ENCODE measurements around the gene FCHSD2. TPM values are rescaled to one million over a fixed set of nuclear protein-coding genes. Genes with fewer than 3 reads are reported as not detected.

The FCHSD2 gene
- total and polyA plus RNA-seq, 2 of the 8 experiments (the other 6 are each of a cell fraction or from before 2014, with no cell fraction given): 4.1 to 7.8 TPM

DNA sequence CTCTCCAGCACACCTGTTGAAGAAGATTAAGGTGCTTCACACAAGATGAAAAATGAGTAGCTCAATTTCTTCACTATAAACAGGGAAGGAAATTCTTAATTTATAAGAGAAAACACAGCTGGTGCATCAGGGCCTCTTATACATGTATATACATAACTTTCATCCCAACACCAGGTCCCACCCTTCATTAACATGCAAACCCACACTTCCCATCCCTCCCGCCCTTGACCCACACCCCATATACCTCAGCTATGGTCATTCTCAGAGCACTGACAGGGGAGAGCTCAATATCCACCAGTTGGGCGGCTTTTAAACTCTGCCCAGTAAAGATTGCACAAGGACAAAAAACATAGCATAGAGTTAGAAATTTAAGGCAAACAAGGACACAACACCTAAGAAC is 242.1 kb downstream of the FCHSD2 start:
- Histone ChIP-seq H3K4me2 (ENCODE audit: insufficient read depth in 1 of 2, low read depth in 2 of 2, low read length in 2 of 2) (no peak overlapping the region), H3K56ac (replicated peaks; ENCODE audit: insufficient read length, low read depth, low read length) (no peak overlapping the region), H2BK120ac (replicated peaks; ENCODE audit: low read depth, low read length) (no peak overlapping the region), H3K4ac (replicated peaks; ENCODE audit: insufficient read length, low read depth, low read length) (no peak overlapping the region), H4K8ac (ENCODE audit: extremely low read depth, insufficient read depth, low read length) (no peak overlapping the region), H3K9me3 (ENCODE audit: insufficient read depth in 2 of 2, low read depth in 1 of 2, low read length in 1 of 2) (no peaks in the 10 kb centered on the region; a peak in 1 of 4 replicates), H2AFZ (ENCODE audit: low read length) (no peak overlapping the region), H3K27ac (ENCODE audit: low read depth, low read length) (no peak overlapping the region), H3K23ac (ENCODE audit: insufficient read length) (no peak overlapping the region), H4K5ac (ENCODE audit: insufficient read length, low read depth, low read length) (no peak overlapping the region), H3K14ac (ENCODE audit: insufficient read length) (no peak overlapping the region), H4K91ac (replicated peaks; ENCODE audit: insufficient read length, low read length) (no peak overlapping the region), H2AK5ac (ENCODE audit: low read depth, low read length) (no peak overlapping the region), H2BK12ac (ENCODE audit: low read depth, low read length) (no peak overlapping the region), H3K4me3 (ENCODE audit: extremely low read depth in 1 of 4, insufficient read depth in 2 of 4, low read depth in 3 of 4, low read length in 4 of 4) (no peak overlapping the region), H3K18ac (ENCODE audit: extremely low read depth, low read length) (no peak overlapping the region), H2BK20ac (ENCODE audit: low read length) (no peak overlapping the region), H2BK5ac (ENCODE audit: low read depth, low read length) (no peak overlapping the region), H3K23me2 (ENCODE audit: low read depth, low read length) (no peaks in the 10 kb centered on the region), H3K27me3 (replicated peaks in 1 of 4; ENCODE audit: control insufficient read depth in 3 of 4, extremely low read depth in 1 of 4, insufficient read depth in 3 of 4, low read length in 3 of 4) (no peaks in the 10 kb centered on the region), H3K79me1 (ENCODE audit: low read depth, low read length) (no peaks in the 10 kb centered on the region), H3K79me2 (ENCODE audit: control insufficient read depth in 1 of 2, insufficient read depth in 2 of 2, low read length in 2 of 2) (no peaks in the 10 kb centered on the region), H3K9ac (replicated peaks in 1 of 4; ENCODE audit: extremely low read depth in 1 of 4, low read depth in 3 of 4, low read length in 3 of 4) (no peak overlapping the region), H3K36me3 (ENCODE audit: control insufficient read depth in 2 of 4, insufficient read depth in 4 of 4, low read length in 3 of 4) (no peaks in the 10 kb centered on the region), H3K4me1 (replicated peaks in 1 of 4; ENCODE audit: control insufficient read depth in 3 of 4, insufficient read depth in 4 of 4, low read length in 3 of 4) (peaks cover 0 to 8% (median 1%) of the 10 kb centered on the region in 4 experiments; a peak in 2 of 7 replicates), H2BK15ac (ENCODE audit: low read length) (no peak overlapping the region), H4K20me1 (replicated peaks in 1 of 2; ENCODE audit: control insufficient read depth in 1 of 2, insufficient read depth in 2 of 2, low read length in 2 of 2) (no peaks in the 10 kb centered on the region)
- WGBS, 2 experiments (ENCODE audit: extremely low coverage in 1 of 2, insufficient coverage in 1 of 2, insufficient read length in 1 of 2, insufficient replicate concordance in 2 of 2, low coverage in 1 of 2, low lambda C conversion rate in 2 of 2, missing lambda C conversion rate in 1 of 2): 80% methylated on average over 2 of the region's 2 CpGs; no CpG with 5 or more reads in 1 of the 2 experiments
- no peak for DNase-seq (ENCODE audit: low read depth in 1 of 2, low spot score in 2 of 2)
- ChIA-PET CTCF (ENCODE audit: partially characterized antibody) (interaction anchor here (0.6 to 1.6 kb wide), 2 partner anchors 20 to 279 kb away, joined by 3 to 5 read pairs; no protein-coding TSS in a partner anchor), POLR2A (ENCODE audit: partially characterized antibody) (no interaction called here)
- no peak for FAIRE-seq
- TF ChIP-seq RNF2 (IDR thresholded peaks at IDR 0.05; ENCODE audit: borderline replicate concordance, low read depth, low read length, missing control alignments, poor library complexity, severe bottlenecking) (no peak), FOSL1 (IDR thresholded peaks at IDR 0.05; ENCODE audit: insufficient read depth, low read depth, low read length) (no peak), CBX5 (IDR thresholded peaks at IDR 0.05; ENCODE audit: low read depth, low read length) (no peak), CTBP2 (IDR thresholded peaks at IDR 0.05; ENCODE audit: borderline replicate concordance, insufficient read depth, insufficient read length, low read length) (no peak), ATF3 (IDR thresholded peaks at IDR 0.05; ENCODE audit: insufficient read depth, low read depth, low read length) (no peak), EZH2 (IDR thresholded peaks at IDR 0.05; ENCODE audit: low read depth, low read length, severe bottlenecking) (no peak)
